T-helper 22 cell (primary cell): ENCODE measurements around the gene TMEM53.
"Not testable (repeated sequence)": the region's sequence is repeated elsewhere in the genome, so short reads cannot be mapped to it uniquely, and the experiment has no call there.

Experiments used
- DNase-seq: peaks from one replicate; pipeline ENCODE4 v3.0.0-alpha.2; 2020; ENCODE audit warnings: low read depth

TMEM53 gene

DNA sequence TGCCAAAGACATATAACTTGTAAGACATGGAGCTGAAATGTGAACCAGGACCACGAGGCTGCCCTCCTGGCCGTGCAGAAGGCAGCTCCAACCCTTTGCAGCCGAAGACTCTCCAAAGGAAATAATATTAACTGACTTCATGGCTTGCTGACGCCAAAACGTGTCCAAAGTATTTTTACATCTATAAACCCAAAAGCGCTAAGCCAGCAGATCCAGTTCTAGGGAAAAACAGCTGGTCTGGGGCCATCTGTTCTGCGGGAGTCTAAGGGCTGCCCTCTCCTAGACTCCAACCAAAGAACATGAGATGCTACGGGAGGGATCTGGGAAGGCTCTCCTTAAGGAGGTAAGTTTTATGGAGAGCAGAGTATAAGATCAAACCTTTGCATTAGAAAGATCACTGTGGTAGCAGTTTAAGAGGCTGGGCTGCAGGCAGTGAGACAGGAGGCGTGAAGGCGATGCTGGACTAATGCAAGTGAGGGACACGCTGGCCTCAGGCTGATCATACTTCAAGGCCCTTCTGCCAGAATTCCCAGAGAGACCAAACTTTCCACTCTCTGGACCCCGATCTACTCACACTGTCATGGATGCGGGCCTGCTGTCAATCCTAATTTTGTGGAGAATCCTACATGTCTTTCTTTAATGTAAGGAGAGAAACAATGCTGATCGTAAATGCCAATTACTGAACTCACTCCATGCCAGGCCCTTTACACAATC, 1.2 kb downstream of the TMEM53 start:
- DNase-seq: no peak

DNA sequence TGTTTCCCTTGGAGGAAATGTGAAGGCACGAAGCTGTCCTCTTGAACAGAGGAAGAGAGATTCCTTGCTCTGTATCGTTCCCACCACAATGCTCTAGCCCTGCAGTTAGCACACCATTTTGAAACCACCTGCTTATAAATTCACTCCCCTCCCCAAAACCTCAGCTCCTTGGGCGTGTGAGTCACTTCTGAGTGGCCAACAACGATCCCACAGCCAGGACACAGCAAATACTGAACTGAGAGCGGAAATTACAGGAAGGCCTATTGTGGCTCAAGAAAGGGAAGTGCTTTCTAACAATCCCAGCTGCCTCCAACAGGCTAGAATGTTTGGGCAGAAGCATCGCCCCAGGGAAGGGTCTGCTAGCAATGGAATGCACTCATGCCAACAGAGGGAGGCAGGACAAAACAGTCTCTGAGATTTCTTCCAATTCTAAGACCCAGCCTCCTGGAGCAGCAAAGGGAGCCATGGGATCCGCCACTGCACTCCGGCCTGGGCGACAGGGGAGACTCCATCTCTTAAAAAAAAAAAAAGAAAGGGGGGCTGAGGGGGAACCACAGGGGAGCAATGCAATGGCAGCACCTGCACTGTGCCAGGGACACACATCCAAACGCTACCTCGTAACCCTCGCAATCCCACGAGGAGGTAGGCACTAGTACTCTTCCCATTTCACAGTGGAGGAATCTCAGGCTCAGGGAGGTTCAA, 1.9 kb downstream of the TMEM53 start:
- DNase-seq: no peak

DNA sequence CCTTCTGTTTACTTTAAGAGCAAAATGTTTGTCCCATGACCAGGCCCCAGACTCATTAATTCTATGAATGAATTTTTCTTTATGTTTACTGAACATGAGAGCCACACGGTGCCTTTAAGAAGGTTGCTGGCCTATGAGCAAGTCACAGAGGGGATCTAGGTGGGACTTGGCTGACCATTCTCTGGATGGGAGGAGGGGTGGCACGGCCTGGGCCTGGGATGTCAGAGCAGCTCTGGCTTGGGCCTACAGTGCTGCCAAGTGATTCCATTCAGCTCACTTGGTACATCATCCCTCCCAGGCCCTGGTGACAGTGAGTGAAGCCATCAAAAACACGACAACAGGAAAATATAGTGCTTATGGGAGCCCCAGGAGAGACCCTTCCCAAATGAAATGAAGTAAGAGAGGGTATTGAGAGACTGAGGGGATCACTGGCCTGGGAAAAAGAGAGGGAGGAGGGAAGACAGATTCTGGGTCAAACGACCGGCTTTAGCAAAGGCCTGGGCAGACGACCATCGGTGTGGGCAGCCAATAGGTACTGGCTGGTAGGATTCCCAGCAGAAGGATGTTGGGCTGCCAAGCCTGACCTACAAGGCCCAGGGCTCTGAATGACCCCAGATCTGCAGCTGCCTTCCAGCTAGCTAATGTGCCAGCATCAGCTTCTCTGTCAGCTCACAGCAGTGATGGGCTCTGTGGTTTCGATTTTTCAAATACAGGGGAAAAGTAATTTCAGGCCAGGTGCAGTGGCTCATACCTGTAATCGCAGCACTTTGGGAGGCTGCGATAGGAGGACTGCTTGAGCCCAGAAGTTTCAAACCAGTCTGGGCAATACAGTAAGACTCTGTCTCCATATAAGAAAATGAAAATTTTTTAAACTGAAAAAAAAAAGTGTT, 3.3 kb downstream of the TMEM53 start:
- no peak for DNase-seq

DNA sequence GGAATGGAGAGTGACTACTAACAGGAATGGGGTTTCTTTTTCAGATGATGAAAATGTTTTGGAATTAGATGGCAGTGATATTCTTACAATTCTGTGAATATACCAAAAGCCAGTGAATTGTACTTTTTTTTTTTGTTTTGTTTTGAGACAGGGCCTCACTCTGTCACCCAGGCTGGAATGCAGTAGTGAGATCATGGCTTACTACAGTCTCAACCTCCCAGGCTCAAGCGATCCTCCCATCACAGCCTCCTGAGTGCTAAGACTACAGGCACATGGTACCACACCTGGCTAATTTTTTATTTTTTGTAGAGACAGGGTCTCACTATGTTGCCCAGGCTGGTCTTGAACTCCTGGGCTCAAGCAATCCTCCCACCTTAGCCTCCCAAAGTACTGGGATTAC, 7.6 kb downstream of the TMEM53 start:
- not testable (repeated sequence) for DNase-seq

DNA sequence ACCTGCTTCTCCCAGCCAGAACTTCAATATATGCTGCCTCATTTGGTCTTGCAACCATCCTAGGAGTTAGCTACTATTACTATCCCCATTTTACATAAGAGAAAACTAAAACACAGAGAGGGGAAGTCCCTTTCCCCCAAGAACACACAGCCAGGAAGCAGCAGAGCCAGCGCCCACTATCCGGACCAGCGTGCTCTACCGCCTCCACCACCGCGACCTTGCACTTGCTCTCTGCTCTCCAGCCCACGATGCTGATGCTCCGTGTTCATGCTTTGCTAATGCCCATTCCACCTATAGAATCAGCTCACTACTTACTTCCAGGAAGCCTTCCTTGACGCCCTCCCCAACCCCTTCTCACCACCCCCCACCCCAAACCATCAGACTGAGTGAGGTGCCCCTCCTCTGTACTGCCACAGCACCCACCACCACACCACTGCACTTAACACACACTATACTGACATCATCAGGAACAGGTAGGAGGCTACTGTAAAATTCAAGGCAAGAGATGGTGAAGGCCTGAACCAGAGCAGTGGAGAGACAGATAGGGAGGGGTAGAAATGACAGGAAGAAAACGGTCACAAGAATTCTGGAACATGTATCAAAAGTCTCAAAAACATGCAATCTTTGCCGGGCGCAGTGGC, 9.4 kb downstream of the TMEM53 start:
- DNase-seq: no peak

DNA sequence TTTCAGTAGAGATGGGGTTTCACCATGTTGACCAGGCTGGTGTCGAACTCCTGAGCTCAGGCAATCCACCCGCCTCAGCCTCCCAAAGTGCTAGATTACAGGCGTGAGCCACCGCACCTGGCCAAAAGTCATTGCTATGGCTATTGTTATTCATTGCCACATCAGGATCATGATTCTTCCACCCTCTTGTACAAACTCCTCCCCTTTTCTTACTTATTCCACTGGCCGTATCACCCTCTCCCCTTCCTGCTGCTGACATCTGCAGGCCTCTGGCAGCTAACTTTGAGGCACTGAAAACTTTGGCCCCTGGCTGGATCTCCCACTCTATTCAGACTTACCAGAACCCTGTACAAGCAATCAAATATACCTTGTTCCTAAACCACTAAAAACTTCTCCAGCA, 10.9 kb downstream of the TMEM53 start:
- DNase-seq: no peak

DNA sequence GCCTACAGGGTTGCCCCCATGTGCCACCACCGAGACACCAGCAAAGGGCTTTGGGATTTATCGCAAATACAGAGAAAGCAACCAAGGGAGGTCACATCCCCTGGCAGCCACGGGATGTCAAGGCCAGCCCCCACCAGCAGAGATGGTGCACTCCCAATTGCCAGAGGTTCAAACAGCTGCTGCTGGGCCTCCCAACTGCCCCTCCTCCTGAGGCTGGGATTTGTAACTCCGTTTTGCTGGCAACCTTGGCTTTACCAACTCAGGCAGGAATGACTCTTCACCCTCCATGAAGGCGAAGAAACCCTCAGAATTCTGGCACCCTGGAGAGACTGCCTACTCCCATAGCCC, 11.6 kb downstream of the TMEM53 start:
- DNase-seq: no peak

DNA sequence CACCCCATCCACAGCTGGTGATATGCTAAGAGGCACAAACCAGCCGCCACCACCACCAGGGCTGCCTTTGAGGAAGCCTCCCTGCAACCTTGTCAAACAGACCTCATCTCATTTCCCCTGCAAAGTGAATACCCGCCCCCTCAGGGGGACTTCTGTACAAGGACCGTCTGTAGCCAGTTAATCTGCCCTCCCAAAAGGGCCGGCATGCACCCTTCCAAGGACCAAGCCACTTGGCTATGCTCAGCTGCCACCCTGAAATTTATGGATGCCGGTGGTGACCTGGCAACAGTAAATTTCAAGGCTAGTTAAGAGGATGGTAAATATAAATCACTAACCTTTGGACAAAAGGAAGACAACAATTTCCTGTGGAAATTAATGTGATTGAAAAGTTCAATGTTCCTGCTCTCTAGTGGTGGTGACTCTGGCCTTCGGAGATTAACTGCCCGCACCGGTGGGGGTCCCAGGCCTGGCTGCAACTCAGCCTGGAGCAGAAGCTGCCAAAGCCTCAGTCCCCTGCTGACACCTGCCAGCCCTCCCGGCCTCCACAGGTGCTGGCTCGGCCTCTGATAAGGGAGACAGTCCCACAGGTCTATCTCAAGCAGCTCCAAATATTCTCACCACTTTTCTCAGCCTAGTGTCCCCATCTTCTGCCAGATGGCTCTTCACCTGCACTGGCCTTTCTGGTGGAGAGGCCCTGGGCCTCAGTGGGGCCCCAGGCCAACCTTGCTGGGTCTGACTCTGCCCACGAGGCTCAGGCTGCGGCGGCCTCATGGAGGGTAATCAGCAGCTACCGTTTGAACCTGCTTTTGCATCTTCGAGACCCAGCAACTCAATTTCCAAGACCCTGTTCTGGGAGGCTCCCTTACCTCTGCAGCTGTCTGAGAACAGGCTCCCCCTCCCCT, 12.2 kb downstream of the TMEM53 start:
- no peak for DNase-seq

DNA sequence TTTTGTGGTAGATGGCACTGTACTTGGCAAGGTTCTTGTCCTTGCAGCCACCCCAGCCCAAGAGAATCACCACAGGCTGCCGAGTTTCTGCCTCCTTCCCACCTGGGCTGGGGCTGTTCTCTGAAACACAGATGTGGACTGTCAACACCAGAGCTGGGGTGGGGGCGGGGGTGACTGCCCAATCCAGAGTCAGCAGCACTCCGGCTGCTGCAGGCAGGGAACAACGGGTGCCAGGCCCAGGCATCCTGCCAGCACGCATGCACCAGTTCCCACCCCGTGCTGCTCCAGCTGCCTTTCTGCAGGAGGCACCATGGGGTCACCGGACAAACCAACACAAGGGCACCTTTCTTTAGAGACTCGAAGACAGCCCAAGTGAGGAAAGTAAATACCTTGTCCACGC, 14.1 kb downstream of the TMEM53 start:
- no peak for DNase-seq

DNA sequence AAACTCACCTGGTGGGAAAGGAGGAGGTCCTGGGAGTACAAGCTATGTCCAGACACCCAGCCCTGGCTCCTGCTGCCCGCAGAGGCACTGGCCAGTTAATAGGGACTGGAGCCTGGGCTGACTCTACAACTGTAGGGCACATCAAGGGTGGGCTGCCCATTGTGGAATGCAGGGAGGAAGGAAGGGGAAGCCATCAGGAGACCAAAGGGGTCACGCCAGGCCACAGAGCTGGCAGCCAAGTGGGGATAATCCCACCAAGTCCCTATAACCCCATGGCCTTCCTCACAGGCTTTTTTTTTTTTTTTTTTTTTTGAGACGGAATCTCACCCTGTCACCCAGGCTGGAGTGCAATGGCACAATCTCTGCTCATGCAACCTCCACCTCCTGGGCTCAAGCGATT, 14.7 kb downstream of the TMEM53 start:
- no peak for DNase-seq

DNA sequence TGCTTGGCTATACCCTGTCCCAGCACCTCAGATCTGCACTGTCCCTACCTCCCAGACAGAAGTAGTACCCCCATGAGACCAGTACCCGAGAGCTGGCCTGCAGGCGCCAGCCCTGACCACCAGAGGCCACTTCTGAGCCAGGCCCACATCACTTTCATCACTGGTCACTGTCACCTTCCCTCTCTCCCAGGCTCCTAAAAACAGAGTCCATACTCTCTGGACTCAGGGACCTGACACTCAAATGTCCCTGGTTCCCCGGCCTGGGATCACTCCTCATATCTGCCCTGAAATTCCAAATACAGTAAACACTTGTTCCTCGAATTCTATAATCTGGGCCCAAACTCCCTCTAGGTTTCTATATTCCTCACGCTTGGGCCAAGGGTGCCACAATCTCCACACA, 18.7 kb downstream of the TMEM53 start:
- no peak for DNase-seq

DNA sequence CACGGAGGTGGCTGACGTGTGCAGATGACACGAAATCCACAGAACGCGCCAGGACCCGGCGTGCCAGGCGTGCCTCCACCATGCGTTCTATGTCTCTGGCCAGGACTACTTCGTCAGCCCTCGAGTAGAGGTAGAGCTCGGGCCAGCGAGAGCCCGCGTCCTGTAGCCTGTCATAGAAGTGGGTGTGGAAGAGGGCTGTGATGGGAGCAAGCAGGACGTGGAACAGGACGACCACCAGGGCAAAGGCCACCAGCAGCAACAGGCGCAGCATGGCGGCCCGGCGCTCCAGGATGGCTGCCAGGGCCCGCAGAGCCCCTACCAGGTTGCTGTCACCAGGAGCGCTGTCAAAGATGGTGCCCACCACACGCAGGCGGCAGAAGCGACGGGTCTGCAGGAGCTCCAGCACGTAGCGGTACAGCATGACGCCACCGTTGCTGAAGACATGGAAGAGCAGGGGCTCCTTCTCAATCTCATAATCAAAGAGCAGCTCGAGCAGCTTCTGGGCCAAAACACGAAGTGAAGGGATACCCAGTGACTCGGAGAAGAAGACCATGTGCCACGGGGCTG, 19.6 kb downstream of the TMEM53 start:
- DNase-seq: no peak

DNA sequence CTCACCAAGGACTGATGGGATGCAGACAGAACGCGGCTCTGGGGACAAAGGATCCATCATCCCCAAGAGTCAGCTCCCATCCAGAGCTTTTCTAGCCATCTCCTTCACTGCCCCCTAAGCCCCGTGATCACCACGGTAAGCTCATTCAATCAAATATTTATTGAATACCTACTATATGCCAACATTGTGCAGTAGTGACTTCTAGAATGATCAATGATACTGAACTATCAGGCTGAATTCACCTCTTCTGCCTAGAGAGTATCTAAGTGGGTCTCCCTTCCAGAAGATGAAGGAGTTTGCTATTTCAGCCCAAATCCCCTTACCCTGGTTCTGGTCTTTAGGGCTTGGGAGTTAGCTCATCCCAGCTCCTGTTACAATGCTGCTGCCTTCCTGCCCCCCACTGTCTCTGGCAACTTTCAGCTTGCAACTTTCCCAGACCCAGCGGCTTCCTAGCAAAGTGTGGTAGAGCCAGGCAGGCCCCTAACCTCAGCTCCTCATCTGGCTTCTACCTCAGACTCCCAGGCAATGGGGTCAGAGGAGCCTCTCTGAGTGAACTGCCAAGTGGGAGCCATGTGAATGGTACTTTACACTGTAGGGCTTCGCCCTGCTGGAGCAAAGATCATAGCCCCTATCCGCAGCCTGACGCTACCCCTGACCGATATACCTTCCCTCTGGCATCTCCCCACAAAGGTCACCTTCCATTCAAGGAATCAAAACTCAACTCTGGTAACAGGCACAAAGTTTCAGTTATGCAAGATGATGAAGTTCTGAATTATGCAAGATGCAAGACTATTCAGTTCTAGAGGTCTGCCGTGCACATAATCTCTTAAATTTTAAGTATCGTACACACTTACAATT, 20.9 kb downstream of the TMEM53 start:
- DNase-seq: no peak

DNA sequence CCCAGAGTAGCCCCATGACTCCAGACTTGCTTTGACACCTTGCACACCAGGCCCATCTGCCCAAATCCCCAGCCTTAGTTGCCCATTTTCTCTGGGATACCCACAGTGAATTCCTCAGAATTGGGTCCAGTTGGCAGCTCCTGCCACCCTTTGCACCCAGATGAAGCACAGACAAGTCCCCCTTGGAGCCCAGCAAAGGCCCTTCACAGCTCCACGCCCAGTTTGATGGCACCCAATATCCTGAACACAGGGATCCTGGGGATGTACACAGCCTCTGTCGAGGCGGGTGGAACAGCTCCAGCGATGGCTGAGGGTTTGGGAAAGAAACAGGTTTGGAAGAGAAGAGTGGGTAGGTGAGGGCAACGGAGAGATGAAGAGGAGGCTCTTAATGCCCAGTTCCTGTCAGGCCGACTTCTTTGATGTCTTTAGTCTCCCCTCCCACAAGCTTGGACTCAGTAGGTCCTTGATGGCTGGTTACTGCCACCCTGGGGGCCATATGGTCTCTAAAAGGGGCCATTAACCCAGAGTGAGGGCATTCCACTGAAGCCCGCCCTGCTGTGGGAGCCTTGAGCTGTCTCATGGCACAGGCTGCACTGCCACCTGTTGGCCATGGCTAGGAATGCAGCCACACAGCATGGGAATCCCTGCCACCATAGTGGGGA, 21.7 kb downstream of the TMEM53 start:
- DNase-seq: peak; percentile 33

DNA sequence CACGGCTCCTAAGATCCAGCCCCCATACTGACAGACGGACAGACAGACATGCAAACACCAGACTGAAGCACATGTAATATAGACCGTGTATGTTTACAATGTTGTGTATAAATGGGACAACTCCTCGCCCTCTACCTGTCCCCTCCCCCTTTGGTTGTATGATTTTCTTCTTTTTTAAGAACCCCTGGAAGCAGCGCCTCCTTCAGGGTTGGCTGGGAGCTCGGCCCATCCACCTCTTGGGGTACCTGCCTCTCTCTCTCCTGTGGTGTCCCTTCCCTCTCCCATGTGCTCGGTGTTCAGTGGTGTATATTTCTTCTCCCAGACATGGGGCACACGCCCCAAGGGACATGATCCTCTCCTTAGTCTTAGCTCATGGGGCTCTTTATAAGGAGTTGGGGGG, 23.2 kb downstream of the TMEM53 start:
- DNase-seq: no peak

DNA sequence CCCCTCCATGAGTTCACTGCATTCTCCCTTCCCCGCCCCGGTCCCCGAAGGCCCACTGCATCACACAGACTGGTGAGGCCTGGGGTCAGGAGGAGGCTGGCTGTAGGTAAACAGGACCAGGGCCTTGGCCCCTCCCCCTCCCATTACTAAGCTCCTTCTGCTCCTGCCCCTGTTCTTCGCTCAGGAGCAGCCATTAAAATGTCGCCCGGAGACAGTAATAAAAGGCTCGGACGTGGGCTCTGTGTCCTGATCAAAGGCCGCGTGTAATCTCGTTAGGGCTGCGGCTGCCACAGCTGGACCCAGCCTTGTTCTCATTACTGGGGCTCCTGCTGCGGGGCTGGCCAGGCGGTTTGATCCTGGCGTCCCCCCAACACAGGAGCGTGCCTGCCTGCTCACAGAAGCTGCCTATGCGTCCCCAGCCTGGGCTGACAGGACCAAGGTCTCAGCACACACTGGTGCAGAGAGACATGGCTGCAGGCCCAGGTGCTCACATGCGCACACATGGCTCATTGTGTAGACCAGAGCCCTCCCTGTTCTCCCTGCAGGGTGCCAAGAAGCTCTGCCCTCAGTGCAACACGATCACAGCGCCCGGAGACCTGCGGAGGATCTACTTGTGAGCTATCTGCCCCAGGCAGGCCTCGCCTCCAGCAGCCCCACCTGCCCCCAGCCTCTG, 24.0 kb downstream of the TMEM53 start:
- DNase-seq: no peak

DNA sequence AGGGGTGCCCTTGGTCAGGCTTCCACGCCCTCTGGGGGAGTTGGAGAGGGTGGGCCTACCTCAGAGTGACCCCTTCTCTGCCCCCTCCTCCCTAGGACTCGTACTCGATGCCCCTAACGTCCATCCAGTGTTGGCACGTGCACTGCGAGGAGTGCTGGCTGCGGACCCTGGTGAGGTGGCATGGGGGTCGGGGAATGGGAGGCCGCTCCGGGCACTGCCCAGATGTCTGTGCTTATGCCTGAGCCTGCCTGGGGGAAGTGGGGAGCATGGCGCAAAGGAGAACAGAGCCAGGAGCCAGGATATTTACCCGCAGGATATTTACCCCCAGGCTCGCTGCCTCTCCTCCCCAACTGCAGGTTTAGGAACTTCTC, 24.5 kb downstream of the TMEM53 start:
- DNase-seq: no peak

DNA sequence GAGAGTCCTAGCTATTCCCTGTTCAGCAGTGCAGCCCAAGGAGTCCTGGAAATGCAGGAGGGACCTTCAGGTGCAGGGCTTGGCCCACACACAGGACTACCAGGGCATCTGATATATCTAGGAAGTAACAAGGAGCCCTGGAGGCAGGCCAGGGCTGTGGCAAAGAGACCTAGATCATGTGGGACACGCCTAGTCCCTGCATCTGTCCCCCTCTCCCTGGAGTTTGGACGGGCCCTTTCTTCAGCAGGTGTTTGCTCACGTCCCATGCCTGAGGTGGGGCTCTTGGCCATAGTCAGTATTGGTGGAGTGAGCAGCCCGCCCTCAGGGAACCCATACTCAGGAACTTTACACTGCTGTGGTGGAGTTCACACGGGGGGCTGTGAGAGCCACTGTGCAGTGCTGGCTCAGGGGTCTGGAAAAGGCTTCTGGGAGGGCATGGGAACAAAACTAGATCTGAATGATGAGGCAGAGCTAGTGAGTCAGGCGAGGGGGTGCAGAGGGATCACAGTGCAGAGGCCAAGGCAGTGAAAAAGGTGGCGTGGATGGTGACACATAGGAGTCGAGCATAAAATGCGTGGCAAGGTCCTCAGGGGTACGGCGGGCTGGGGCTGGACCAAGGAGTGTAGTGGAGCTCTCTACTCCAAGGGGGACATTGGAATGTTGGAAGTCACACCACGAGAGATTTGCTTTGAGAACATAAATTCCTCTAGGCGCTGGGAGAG, 25.6 kb downstream of the TMEM53 start:
- no peak for DNase-seq
